Measurements from ENCODE around the gene BCL2L13.

GRCh38 chr22:17641269-17641668, 2.7 kb downstream of the BCL2L13 start:
- no peak for TF ChIP-seq CTCF (IDR thresholded peaks at IDR 0.05)
- no peak for TF ChIP-seq POLR2A (IDR thresholded peaks at IDR 0.05)
- TF ChIP-seq POLR2AphosphoS5 (IDR thresholded peaks at IDR 0.05): no peak

Measured in stomach (tissue), 4 donors.